HL-60 (cell line): ENCODE results near the gene CCSER1.

Source experiments
- DNase-seq, 2 experiments: peaks; one replicate each; pipeline ENCODE4 v3.0.0-alpha.2; 2010 to 2020; ENCODE audit warnings: low read depth in 1 of 2, low spot score in 1 of 2
- H3K27ac ChIP-seq: fragments of 250-450 bp; sonication (Bioruptor Pico); replicated peaks from 2 replicates; pipeline ENCODE4 v1.5.1; 2020; ENCODE audit warnings: mild to moderate bottlenecking, moderate library complexity
- H3K27me3 ChIP-seq: fragments of 250-450 bp; sonication (Bioruptor Pico); 2 replicates; pipeline ENCODE4 v1.5.1; 2021; ENCODE audit warnings: mild to moderate bottlenecking, moderate library complexity; ENCODE audit not compliant: insufficient read depth, poor library complexity, severe bottlenecking
- H3K4me3 ChIP-seq: replicated peaks from 2 replicates; pipeline ENCODE4 v1.5.1; 2011; ENCODE audit warnings: mild to moderate bottlenecking, control low read depth, low read length; ENCODE audit not compliant: insufficient read depth
- GABPA ChIP-seq: IDR thresholded peaks from 2 replicates; pipeline ENCODE4 v1.6.1; 2012; ENCODE audit warnings: low read depth
- POLR2AphosphoS5 ChIP-seq: IDR thresholded peaks from 2 replicates; pipeline ENCODE4 v1.6.1; 2012; ENCODE audit warnings: low read depth
- SPI1 ChIP-seq: IDR thresholded peaks from 2 replicates; pipeline ENCODE4 v1.6.1; 2012; ENCODE audit warnings: low read depth, mild to moderate bottlenecking, borderline replicate concordance
- TF ChIP-seq, protein P1 (sequence below): IDR thresholded peaks from one replicate; pipeline ENCODE4 v1.5.1; 2011; ENCODE audit warnings: low read length, control low read depth, inconsistent platforms; ENCODE audit not compliant: insufficient read depth
- TF ChIP-seq, protein P2 (sequence below): IDR thresholded peaks from 2 replicates; pipeline ENCODE4 v1.6.1; 2012; ENCODE audit warnings: low read depth; ENCODE audit not compliant: insufficient replicate concordance

The CCSER1 gene

GRCh38 chr4:90445380-90445779 lies 318.2 kb downstream of the CCSER1 start:
- DNase-seq: no peak
- Histone ChIP-seq H3K4me3 (no peak overlapping the region), H3K27me3 (no peaks in the 10 kb centered on the region), H3K27ac (no peak overlapping the region)
- TF ChIP-seq, protein P1, sequence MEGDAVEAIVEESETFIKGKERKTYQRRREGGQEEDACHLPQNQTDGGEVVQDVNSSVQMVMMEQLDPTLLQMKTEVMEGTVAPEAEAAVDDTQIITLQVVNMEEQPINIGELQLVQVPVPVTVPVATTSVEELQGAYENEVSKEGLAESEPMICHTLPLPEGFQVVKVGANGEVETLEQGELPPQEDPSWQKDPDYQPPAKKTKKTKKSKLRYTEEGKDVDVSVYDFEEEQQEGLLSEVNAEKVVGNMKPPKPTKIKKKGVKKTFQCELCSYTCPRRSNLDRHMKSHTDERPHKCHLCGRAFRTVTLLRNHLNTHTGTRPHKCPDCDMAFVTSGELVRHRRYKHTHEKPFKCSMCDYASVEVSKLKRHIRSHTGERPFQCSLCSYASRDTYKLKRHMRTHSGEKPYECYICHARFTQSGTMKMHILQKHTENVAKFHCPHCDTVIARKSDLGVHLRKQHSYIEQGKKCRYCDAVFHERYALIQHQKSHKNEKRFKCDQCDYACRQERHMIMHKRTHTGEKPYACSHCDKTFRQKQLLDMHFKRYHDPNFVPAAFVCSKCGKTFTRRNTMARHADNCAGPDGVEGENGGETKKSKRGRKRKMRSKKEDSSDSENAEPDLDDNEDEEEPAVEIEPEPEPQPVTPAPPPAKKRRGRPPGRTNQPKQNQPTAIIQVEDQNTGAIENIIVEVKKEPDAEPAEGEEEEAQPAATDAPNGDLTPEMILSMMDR: no peak
- TF ChIP-seq POLR2AphosphoS5: no peak
- no peak for TF ChIP-seq SPI1
- TF ChIP-seq, protein P2, sequence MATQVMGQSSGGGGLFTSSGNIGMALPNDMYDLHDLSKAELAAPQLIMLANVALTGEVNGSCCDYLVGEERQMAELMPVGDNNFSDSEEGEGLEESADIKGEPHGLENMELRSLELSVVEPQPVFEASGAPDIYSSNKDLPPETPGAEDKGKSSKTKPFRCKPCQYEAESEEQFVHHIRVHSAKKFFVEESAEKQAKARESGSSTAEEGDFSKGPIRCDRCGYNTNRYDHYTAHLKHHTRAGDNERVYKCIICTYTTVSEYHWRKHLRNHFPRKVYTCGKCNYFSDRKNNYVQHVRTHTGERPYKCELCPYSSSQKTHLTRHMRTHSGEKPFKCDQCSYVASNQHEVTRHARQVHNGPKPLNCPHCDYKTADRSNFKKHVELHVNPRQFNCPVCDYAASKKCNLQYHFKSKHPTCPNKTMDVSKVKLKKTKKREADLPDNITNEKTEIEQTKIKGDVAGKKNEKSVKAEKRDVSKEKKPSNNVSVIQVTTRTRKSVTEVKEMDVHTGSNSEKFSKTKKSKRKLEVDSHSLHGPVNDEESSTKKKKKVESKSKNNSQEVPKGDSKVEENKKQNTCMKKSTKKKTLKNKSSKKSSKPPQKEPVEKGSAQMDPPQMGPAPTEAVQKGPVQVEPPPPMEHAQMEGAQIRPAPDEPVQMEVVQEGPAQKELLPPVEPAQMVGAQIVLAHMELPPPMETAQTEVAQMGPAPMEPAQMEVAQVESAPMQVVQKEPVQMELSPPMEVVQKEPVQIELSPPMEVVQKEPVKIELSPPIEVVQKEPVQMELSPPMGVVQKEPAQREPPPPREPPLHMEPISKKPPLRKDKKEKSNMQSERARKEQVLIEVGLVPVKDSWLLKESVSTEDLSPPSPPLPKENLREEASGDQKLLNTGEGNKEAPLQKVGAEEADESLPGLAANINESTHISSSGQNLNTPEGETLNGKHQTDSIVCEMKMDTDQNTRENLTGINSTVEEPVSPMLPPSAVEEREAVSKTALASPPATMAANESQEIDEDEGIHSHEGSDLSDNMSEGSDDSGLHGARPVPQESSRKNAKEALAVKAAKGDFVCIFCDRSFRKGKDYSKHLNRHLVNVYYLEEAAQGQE: no peak
- no peak for TF ChIP-seq GABPA

- H3K27ac ChIP-seq: no peak overlapping the region
- TF ChIP-seq POLR2AphosphoS5 (no peak), GABPA (no peak), SPI1 (no peak)
- TF ChIP-seq, protein P1: no peak
- TF ChIP-seq, protein P2: no peak
- DNase-seq: no peak
- H3K4me3 ChIP-seq: no peak overlapping the region
- no peaks in the 10 kb centered on the region for H3K27me3 ChIP-seq
Observed at GRCh38 chr4:90449626-90450025, 322.4 kb downstream of the CCSER1 start.

DNA sequence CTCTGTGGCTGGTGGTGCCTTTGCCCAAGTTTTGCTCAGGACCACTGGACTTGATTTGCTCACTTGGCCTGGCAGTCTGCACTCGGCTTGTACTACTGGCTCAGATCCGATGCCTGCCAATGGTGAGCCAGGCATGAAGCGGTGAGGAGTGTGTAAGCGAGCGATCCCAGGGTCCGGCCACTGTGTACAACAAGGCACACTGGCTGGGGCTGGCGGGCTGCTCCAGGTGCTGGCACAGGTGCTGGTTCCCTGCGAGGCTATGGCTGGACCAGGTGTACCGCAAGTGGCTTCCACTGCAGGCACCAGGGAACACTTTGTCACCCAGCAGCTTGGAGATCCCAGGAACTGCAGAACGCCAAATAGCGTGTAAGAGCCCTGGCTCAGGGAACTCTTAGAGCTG lies 329.7 kb downstream of the CCSER1 start:
- no peak for TF ChIP-seq GABPA
- TF ChIP-seq, protein P2: no peak
- no peak for TF ChIP-seq POLR2AphosphoS5
- no peak for TF ChIP-seq SPI1
- TF ChIP-seq, protein P1: no peak
- no peak overlapping the region for H3K27ac ChIP-seq
- no peak for DNase-seq
- no peaks in the 10 kb centered on the region for H3K27me3 ChIP-seq
- H3K4me3 ChIP-seq: no peak overlapping the region
